ENCODE results near the gene SASH1.

DNA sequence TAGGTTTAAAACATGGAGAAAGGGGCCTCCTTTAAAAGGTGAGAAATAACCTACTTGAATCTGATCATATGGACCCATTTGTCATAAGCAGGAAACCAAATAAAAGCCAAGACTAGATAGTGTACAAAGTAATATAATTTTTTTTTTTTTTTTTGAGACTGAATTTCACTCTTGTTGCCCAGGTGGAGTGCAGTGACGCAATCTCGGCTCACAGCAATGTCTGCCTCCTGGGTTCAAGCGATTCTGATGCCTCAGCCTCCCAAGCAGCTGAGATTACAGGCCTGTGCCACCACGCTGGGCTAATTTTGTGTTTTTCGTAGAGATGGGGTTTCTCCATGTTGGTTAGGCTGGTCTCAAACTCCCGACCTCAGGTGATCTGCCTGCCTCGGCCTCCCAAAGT, 89.2 kb downstream of the SASH1 start:
- TF ChIP-seq EP300 (IDR thresholded peaks at IDR 0.05) = no peak
- TF ChIP-seq POLR2A (IDR thresholded peaks at IDR 0.05) = no peak
- TF ChIP-seq, protein P1, sequence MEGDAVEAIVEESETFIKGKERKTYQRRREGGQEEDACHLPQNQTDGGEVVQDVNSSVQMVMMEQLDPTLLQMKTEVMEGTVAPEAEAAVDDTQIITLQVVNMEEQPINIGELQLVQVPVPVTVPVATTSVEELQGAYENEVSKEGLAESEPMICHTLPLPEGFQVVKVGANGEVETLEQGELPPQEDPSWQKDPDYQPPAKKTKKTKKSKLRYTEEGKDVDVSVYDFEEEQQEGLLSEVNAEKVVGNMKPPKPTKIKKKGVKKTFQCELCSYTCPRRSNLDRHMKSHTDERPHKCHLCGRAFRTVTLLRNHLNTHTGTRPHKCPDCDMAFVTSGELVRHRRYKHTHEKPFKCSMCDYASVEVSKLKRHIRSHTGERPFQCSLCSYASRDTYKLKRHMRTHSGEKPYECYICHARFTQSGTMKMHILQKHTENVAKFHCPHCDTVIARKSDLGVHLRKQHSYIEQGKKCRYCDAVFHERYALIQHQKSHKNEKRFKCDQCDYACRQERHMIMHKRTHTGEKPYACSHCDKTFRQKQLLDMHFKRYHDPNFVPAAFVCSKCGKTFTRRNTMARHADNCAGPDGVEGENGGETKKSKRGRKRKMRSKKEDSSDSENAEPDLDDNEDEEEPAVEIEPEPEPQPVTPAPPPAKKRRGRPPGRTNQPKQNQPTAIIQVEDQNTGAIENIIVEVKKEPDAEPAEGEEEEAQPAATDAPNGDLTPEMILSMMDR (IDR thresholded peaks at IDR 0.05) = no peak
- TF ChIP-seq POLR2AphosphoS5 (IDR thresholded peaks at IDR 0.05) = no peak

All from sigmoid colon (tissue), 4 donors.